GM21529 (cell line): Measurements from ENCODE around the gene SSBP1.
A peak's percentile ranks its signal among the peaks of the same experiment; 100 is the strongest.
"Not testable (repeated sequence)": the region's sequence is repeated elsewhere in the genome, so short reads cannot be mapped to it uniquely, and the experiment has no call there.

Source experiments
- ATAC-seq: cut with Tn5 transposase; IDR thresholded peaks from one replicate; pipeline ENCODE4 v1.9.1; 2021; ENCODE audit not compliant: unreplicated experiment

SSBP1 gene

DNA sequence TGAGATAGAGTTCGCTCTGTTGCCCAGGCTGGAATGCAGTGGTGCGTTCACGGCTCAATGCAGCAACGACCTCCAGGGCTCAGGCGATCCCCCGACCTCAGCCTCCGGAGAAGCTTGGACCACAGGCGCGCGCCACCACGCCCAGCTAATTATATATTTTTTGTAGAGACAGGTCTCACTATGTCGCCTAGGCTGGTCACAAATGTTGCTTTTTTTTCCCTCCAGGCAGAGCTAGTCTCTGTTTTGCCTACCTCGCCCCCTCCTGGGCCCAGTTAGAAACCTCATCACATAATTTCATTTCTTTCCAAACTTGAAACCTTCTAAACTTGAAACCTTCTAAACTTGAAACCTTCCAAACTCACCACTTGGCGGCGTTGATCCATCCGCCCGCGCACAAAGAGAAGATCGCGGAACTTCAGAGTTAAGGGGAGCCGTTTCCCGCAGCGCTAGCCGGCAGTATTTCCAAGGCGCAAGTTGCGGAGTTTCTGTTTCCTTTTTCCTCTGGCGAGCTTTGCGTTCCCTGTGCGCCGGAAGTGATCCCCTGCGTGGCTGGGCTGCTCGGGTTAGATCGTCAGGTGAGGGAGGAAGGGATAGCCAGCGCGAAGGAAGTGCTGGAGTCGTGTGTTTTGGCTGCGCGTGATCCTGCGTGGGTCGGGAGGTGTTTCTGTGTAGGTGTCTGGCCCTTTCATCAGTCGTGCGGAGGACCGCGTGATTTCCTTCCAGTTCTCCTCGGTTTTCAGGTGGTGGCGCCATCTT is at the start of gene SSBP1:
Gene SSBP1, plus strand, starts transcription at position 523 of the 756 bp plus-strand sequence. CDS start 809 bp downstream, outside the sequence.
- peak; percentile 94 for ATAC-seq

DNA sequence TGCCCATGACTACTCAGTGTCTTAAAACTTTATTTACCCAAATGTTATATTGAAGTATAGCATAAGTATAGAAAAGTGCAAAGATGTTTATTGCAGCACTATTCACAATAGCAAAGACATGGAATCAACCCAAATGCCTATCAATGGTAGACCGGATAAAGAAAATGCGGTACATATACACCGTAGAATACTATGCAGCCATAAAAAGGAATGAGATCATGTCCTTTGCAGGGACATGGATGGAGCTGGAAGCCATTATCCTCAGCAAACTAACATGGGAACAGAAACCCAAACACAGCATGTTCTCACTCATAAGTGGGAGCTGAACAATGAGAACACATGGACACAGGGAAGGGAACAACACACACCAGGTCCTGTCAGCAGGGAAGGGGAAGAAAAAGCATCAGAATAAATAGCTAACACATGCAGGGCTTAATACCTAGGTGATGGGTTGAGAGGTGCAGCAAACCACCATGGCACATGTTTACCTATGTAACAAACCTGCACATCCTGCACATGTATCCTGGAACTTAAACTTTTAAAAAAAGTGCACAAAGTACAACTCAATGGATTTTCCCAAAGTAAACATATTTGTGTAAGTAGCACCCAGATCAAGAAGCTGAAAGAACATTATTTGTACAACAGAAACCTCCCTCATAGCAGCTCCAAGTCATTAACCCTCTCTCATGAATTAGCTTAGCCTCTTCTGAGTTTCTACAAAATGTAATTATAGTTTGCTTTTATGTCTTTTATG is 48.9 kb upstream of the SSBP1 start:
- ATAC-seq, result not testable (repeated sequence)

- no peak for ATAC-seq
Observed at GRCh38 chr7:141691540-141691939, 46.6 kb upstream of the SSBP1 start.

DNA sequence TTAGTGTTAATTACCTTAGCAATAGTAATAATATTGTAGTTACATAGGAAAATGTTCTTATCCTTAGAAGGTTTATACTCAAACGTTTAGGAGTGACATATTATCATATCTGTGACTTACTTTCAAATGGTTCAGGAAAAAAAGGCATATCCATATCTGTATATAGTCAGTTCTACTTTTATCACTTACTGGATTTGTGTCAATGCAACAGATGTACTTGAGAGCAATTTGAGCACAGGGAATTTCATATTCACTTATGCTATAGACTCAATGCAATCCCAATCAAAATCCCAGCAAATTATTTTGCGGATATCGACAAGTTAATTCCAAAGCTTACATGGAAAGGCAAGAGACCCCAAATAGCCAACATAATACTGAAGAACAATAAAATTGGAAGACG is 46.2 kb upstream of the SSBP1 start:
- ATAC-seq, result no peak

- no peak for ATAC-seq
Observed at GRCh38 chr7:141693082-141693481, 45.1 kb upstream of the SSBP1 start.

- no peak for ATAC-seq
Observed at GRCh38 chr7:141695803-141696289, 42.3 kb upstream of the SSBP1 start.

DNA sequence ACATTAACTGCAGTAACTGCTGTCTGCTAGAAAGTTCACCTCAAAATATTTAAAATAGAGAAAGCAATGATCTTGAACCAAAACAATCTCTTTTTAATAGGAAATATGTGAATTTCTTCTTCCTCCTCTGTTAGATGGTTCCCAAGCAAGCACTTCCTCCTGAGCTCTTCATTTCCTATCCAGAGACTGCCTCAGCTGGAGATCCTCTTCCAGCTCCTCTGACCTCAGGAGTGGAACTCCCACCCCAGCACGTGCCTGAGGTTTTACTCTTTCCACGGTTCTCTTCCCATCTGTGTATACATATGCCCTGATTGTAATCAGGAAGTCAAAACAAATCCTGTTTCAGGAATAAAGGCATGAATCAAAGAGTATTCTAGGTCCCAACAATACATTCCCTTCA is 41.8 kb upstream of the SSBP1 start:
- no peak for ATAC-seq

DNA sequence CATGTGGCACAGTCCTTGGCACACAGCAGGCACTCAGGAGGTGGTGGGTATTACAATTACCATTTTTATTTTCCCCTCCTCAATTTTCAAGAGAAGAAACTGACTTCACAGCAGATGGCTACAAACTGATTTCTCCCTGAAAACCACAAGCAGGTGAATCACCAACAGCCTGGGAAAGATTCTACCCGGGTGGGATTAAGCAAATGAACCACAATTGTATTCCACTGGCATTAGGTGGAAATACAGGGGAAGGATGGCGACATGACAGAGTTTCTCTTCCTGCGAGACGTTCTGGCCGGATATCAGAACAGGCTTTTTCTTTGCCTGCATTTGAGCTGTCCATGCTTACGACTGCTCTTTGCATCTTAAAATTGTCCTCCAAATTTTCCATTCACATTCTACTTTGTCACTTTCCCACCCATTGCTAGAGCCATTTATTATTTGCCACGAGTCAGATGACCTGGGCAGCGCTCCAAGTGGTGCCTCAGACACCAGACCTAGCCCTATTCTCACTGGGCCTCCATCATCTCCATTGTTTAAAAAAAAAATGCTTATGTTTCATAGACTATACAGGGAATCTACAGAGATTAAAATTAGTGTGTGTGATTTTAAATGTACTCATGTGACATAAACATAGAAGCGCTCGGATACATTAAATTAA is 40.8 kb upstream of the SSBP1 start:
- no peak for ATAC-seq

- ATAC-seq, result no peak
Observed at GRCh38 chr7:141698247-141699015, 39.7 kb upstream of the SSBP1 start.

DNA sequence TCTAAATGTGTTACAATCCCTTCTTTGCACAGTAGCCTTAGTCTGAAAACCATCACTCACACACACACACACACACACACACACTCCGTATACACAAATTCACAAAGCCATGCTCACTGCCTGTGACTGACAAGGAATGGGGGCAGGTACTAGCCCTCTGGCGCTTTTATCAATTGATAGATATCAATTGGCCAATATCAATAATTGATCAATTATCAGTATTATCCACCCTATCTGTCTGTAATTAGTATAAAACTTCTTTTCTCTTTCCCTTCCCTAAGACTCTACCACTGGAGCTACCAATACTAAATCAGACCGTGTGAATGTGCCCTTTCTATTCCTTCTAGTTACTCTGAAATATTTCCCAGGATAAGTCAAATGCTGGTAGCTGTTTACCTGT is 38.3 kb upstream of the SSBP1 start:
- no peak for ATAC-seq

DNA sequence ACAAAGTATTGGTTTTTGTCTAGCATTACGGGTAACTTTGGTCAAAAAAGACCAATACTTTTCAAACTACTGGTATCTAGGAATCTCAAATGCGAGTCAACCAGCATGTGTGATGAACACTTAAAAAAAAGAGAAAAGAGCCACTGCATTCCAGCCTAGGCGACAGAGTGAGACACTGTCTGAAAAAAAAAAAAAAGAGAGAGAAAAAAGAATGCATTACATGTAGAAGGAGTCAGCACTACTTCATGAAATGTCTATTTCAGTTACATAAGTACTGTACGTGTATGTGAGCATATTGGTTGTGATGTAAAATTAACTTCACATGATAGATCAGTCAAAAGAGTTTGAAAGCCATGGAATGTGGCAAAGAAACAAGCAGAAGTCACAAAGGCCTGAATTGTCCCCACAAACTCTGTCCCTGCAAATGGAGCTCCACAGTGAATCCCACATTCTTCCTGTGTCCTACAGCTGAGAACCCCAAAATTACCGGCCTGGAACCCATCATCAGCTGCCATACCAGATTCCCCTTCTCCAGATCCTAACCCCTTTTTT is 37.8 kb upstream of the SSBP1 start:
- no peak for ATAC-seq

DNA sequence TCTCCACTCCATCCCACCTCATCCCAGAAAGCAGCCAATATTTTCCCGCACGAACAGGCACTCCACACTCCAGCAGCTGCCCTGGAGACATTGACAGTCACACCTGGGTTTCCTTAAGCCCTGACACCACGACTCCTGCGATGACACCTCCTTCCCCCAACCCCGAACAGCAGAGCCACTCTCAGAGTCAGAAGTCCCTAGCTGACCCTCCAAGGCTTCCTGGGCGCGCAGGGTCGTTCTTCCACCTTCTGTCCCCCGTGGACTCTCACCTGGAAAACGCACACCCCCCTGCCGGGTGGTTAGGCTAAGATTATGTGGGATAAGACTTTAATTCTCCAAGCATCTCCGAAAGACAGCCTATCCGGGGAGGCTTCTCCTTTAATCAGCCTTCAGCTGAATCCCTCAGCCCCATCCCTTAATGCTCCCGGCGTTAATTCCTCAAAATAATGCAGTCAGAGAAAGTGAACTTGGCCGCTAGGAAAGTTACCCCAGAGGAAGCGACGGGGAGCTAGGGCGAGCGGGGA is 37.2 kb upstream of the SSBP1 start:
- peak; percentile 1 for ATAC-seq

- ATAC-seq, result peak; percentile 82
Observed at GRCh38 chr7:141701489-141702046, 36.6 kb upstream of the SSBP1 start.

- peak; percentile 73 for ATAC-seq
Observed at GRCh38 chr7:141702047-141702567, 36.1 kb upstream of the SSBP1 start, which contains the start of gene DENND11. TSS of gene DENND11 (minus strand) at chr7:141702166. CDS start at chr7:141702153, 13 bp downstream.

- no peak for ATAC-seq
Observed at GRCh38 chr7:141702892-141703291, 35.3 kb upstream of the SSBP1 start.

DNA sequence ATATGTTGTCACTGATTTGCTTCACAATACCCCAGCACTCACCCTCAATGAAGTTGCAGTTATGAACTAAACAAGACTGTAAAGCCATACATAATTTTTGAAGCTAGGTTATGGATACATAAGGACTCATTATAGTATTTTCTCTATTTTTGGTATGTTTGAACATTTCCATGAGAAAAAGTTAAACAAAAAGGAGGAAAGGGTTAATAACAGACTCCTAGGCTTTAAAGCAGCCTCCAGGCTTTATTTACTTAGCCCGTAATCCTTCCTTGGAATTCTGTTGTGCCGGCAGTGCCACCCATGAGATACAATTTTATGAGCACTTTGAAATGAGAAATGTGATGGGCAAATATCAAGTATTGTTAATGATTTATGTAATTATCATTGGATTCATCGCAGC is 34.0 kb upstream of the SSBP1 start:
- no peak for ATAC-seq

- no peak for ATAC-seq
Observed at GRCh38 chr7:141704741-141705140, 33.4 kb upstream of the SSBP1 start.

- ATAC-seq, result no peak
Observed at GRCh38 chr7:141706239-141707064, 31.7 kb upstream of the SSBP1 start.

- no peak for ATAC-seq
Observed at GRCh38 chr7:141708351-141708750, 29.8 kb upstream of the SSBP1 start, which contains the start of gene WEE2. TSS of gene WEE2 (plus strand) at chr7:141708353. CDS start at chr7:141708759, 406 bp downstream.
